Amniotic epithelial cell (primary cell): Measurements from ENCODE around the gene GAGE1.
"Not testable (repeated sequence)": the region's sequence is repeated elsewhere in the genome, so short reads cannot be mapped to it uniquely, and the experiment has no call there.

Experiments used
- DNase-seq: peaks from one replicate; pipeline ENCODE4 v3.0.0-alpha.2; 2010; ENCODE audit warnings: low read depth

The GAGE1 gene, protein sequence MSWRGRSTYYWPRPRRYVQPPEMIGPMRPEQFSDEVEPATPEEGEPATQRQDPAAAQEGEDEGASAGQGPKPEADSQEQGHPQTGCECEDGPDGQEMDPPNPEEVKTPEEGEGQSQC

DNA sequence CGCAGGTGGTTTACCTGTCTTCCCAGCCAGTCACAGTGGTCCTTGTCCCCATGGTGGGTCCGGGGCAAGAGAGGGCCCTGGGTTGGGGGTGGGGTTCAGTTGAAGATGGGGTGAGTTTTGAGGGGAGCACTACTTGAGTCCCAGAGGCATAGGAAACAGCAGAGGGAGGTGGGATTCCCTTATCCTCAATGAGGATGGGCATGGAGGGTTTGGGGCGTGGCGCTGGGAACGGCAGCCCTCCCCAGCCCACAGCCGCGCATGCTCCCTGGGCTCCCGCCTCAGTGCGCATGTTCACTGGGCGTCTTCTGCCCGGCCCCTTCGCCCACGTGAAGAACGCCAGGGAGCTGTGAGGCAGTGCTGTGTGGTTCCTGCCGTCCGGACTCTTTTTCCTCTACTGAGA is at the start of gene GAGE1:
Gene GAGE1 (plus strand): TSS at position 301 of the 400 bp plus-strand sequence. CDS start 1,155 bp downstream, outside the sequence.
- DNase-seq, result not testable (repeated sequence)

DNA sequence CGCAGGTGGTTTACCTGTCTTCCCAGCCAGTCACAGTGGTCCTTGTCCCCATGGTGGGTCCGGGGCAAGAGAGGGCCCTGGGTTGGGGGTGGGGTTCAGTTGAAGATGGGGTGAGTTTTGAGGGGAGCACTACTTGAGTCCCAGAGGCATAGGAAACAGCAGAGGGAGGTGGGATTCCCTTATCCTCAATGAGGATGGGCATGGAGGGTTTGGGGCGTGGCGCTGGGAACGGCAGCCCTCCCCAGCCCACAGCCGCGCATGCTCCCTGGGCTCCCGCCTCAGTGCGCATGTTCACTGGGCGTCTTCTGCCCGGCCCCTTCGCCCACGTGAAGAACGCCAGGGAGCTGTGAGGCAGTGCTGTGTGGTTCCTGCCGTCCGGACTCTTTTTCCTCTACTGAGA is 47.8 kb upstream of the GAGE1 start, which contains the start of gene GAGE12E:
Gene GAGE12E (plus strand): TSS at position 301 of the 400 bp plus-strand sequence. CDS start 1,155 bp downstream, outside the sequence.
- DNase-seq, result not testable (repeated sequence)

DNA sequence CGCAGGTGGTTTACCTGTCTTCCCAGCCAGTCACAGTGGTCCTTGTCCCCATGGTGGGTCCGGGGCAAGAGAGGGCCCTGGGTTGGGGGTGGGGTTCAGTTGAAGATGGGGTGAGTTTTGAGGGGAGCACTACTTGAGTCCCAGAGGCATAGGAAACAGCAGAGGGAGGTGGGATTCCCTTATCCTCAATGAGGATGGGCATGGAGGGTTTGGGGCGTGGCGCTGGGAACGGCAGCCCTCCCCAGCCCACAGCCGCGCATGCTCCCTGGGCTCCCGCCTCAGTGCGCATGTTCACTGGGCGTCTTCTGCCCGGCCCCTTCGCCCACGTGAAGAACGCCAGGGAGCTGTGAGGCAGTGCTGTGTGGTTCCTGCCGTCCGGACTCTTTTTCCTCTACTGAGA is 38.3 kb upstream of the GAGE1 start, which contains the start of gene GAGE12F:
Gene GAGE12F (plus strand): TSS at position 301 of the 400 bp plus-strand sequence. CDS start 1,155 bp downstream, outside the sequence.
- DNase-seq, result not testable (repeated sequence)

- DNase-seq, result not testable (repeated sequence)
Measured at GRCh38 chrX:49568728-49569127, 30.1 kb upstream of the GAGE1 start.

- not testable (repeated sequence) for DNase-seq
Measured at GRCh38 chrX:49569152-49569551, 29.7 kb upstream of the GAGE1 start.

- not testable (repeated sequence) for DNase-seq
Measured at GRCh38 chrX:49570100-49570499, 28.7 kb upstream of the GAGE1 start, which contains the start of gene GAGE12G. GAGE12G (plus strand) TSS chrX:49570400; CDS start chrX:49571555, 1,155 bp downstream.

- not testable (repeated sequence) for DNase-seq
Measured at GRCh38 chrX:49579649-49580048, 19.2 kb upstream of the GAGE1 start, which contains the start of gene GAGE12H. GAGE12H (plus strand) TSS chrX:49579949; CDS start chrX:49581104, 1,155 bp downstream.

DNA sequence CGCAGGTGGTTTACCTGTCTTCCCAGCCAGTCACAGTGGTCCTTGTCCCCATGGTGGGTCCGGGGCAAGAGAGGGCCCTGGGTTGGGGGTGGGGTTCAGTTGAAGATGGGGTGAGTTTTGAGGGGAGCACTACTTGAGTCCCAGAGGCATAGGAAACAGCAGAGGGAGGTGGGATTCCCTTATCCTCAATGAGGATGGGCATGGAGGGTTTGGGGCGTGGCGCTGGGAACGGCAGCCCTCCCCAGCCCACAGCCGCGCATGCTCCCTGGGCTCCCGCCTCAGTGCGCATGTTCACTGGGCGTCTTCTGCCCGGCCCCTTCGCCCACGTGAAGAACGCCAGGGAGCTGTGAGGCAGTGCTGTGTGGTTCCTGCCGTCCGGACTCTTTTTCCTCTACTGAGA is 9.6 kb upstream of the GAGE1 start, which contains the start of gene GAGE2A:
Gene GAGE2A (plus strand): TSS at position 301 of the 400 bp plus-strand sequence. CDS start 1,155 bp downstream, outside the sequence.
- not testable (repeated sequence) for DNase-seq

DNA sequence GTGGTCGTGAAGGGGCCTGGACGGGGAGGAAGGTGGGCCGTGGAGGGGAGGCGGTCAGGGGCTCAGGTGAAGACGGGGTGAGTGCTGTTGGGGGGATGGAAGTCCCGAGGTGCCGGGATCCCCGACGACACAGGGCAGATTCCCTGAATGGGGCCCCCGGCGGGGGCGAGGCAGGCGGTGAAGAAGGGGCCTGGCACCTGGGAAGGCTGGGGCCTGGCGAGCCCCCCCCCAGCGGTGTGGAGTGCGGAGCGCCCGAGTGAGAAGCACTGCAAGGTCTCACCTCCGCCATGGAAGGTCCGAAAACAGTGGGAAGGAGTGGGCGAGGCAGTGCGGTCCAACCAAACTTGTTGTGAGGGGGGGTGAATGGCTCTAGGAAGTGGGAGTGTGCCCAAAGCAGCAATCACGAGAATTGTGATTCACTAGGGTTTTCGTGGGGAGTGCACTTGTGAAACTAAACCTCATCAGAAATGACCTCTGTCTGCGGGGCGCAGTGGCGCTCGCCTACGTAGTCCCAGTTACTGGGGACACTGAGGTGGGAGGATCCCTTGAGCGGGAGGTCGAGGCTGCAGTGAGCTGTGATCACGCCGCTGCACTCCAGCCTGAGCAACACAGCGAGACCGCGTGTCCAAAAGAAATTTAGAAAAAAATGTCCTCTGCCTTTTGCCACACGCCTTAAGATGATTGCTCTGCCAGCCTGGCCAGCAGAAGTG is 8.9 kb upstream of the GAGE1 start:
- not testable (repeated sequence) for DNase-seq

GRCh38 chrX:49590488-49590887 is 8.3 kb upstream of the GAGE1 start:
- DNase-seq, result not testable (repeated sequence)

DNA sequence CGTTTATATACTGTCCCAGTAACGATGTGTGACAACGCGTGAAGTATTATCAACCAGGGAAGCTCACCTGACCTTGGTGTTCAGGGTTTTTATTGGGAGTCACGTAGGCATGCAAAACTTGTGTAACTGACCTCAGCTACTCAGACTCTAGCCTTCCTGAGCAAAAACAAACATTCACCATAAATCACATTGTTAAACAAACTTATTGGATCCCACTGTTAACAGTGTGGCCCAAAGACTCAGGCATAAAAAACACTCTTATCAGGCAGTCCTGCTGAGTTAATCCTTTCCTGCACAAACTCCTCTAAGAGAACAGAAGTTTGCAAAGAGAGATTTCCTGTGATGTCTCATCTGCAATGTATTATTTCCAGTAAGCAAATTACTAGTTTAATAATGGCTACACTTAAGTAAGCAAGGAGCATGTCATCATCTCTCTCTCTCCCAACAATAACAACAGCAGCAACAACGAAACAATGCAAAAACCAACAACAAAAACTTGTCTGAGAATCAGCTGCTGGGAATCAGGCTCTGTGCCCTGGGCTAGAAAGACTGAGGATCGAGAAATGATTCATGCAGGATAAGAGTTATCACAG is 12.0 kb downstream of the GAGE1 start:
- peak; percentile 4 for DNase-seq

DNA sequence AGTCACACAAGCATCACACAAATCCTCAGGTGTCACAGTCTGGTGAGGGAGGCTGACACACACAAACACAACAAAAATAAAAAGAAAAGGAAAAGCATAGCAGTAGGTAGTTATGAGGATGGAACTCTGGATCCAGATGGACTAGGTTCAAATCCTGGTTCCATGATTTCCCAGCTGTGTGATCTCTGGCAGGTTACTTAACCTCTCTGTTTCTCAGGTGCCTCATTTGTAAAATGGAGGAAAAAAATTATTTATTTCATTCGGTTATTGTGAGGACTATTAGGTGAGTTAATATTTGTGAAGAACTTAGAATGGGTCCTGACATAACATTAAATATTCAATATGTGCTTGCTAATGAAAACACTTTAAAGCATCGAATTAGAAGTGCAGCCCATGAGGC is 19.8 kb downstream of the GAGE1 start:
- DNase-seq, result no peak

DNA sequence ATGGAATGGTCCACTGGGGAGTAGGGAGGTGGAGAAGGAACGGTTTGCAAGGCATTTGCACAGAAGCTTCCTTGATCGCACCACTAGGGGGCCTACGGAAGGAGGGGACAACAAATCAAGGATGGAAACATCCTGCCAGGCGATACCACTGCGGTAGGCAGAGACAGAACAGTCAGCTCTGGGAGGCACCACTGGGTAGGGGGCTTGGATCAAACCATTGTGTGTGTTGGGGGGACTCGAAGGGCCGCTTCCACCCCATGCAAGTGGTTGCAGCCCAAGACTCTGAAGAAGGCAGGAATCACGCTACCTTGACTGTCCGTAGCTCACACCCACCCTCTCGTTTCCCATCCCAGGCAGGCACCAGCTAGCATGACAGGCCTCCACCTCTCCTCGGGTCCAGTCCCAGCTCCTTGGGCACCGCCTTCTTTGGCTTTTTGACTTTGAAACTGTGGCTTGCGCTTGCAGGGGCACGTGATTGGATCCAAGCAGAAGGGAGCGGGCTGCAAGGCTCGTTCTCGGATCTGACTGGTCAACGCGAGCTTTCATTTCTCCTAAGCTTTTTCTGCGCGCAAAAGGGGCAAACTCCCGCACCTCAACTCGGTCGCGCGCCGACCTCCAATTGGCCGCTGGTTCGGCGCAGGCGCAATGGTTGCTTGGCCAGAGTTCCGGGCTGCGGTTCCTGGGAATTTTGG is 28.4 kb downstream of the GAGE1 start:
- DNase-seq, result no peak

DNA sequence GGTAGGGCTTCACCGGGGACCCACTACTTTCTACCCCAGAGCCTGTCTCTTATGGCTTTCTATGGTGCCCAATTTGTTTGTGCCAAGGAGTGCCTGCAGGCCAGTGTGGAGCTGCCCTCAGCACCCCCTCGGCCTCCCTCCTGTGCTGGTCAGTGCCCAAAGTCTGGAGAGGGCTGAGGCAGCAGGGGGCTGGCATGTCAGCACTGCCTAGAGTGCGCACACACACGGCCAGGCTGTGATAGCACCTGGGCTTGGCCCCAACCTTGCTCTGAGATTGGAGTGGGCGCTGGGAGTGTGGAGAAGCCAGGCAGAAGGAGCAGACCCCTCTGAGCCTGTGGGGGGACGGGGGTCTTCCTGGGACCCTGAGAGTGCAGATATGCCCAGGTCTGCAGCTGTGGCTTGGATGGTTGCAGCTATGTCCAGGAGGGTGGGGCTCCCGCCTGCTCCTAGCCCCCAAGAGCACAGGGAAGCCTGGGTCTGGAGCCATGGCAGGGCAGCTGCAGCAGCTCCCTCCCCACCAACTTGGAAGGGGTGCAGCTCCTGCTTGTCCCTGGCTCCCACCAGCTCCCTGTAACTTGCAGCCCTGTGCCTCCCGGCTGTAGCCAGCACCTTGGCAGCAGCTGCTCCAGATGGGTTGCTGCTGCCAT is 46.3 kb downstream of the GAGE1 start:
- DNase-seq, result no peak

DNA sequence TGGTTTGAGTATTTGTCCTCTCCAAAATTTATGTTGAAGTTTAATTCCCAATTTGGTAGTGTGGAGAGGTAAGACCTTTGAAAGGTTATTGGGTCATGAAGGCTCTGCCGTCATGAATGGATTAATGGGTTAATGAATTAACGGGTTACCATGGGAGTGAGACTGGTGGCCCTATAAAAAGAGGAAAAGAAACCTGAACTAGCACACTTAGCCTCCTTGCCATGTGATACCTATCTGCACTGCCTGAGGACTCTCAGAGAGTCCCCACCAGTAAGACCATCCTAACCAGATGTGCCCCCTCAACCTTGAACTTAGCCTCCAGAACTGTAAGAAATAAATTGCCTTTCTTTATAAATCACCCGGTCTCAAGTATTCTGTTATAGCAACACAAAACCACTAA is 57.7 kb downstream of the GAGE1 start:
- no peak for DNase-seq
